K562 (cell line): ENCODE results near the gene ABCC1. TPM values are rescaled to one million over a fixed set of nuclear protein-coding genes. Genes with fewer than 3 reads are reported as not detected.

Experiments used
- ATAC-seq: fragments of 200-7000 bp; cut with Tn5 transposase; 3 replicates; pipeline ENCODE4 v1.9.1; 2020; ENCODE audit warnings: moderate library complexity
- BruUV-seq: library from RNA; stranded (reverse); fragments of 400-500 nt; replicated peaks from 2 replicates; lab custom pipeline; 2021; lab: Mats Ljungman, UMichigan
- CTCF ChIA-PET: fragments of 300-600 bp; formaldehyde crosslinking; extraction: SDS; loops from one replicate; lab custom pipeline; 2021; ENCODE audit warnings: low intra/inter-chr PET ratio; lab: Yijun Ruan, JAX
- POLR2A ChIA-PET: fragments of 300-600, 350-650 bp; sonication (Branson Sonifier 250); formaldehyde crosslinking; extraction: SDS; loops from one replicate; lab custom pipeline; 2021; ENCODE audit warnings: antibody characterized with exemption, inconsistent platforms; lab: Yijun Ruan, JAX
- DNase-seq, 4 experiments: peaks; one replicate each; pipeline versions ENCODE4 v3.0.0 to v3.0.0-alpha.2; 2011 to 2018; ENCODE audit warnings: low spot score in 3 of 4, mixed read lengths in 3 of 4; ENCODE audit errors: extremely low read depth in 1 of 4
- FAIRE-seq: peaks from 2 replicates; lab custom pipeline; 2011; peaks lifted over from hg19 to GRCh38; lab: Jason Lieb, UNC
- H2AFZ ChIP-seq: 2 replicates; pipeline ENCODE4 v1.6.0; 2011; ENCODE audit warnings: low read depth, low read length, control low read depth, inconsistent platforms
- H3K27ac ChIP-seq: fragments of 200-600 bp; 3 replicates; pipeline ENCODE4 v1.8.0; 2011; ENCODE audit warnings: low read depth, mild to moderate bottlenecking, control low read depth, inconsistent platforms, low read length, moderate library complexity, mixed read lengths; ENCODE audit errors: extremely low read depth
- H3K27me3 ChIP-seq, 2 experiments: fragments of 300-600 bp in 1 of 2; 2 replicates in 1 of 2; 3 replicates in 1 of 2; pipeline versions ENCODE4 v1.6.0 to v1.8.0; 2011; ENCODE audit warnings: inconsistent platforms in 2 of 2, low read length in 2 of 2, mild to moderate bottlenecking in 1 of 2, mixed read lengths in 1 of 2, moderate library complexity in 1 of 2; ENCODE audit not compliant: control insufficient read depth in 2 of 2, insufficient read depth in 2 of 2
- H3K36me3 ChIP-seq: fragments of 300-600 bp; 3 replicates; pipeline ENCODE4 v1.8.0; 2011; ENCODE audit warnings: mild to moderate bottlenecking, low read length, inconsistent platforms; ENCODE audit not compliant: control insufficient read depth, insufficient read depth
- H3K4me1 ChIP-seq, 2 experiments: fragments of 200-600 bp in 1 of 2; replicated peaks in 1 of 2; 2 replicates in 1 of 2; 3 replicates in 1 of 2; pipeline versions ENCODE4 v1.5.1 to v1.8.0; 2011; ENCODE audit warnings: inconsistent platforms in 2 of 2, low read length in 2 of 2, mild to moderate bottlenecking in 1 of 2, mixed read lengths in 1 of 2, moderate library complexity in 1 of 2; ENCODE audit not compliant: control insufficient read depth in 2 of 2, insufficient read depth in 2 of 2
- H3K4me2 ChIP-seq: 2 replicates; pipeline ENCODE4 v1.6.1; 2011; ENCODE audit warnings: low read length, control low read depth, inconsistent platforms, mixed read lengths; ENCODE audit not compliant: insufficient read depth
- H3K4me3 ChIP-seq: fragments of 200-600 bp; sonication (generic), shearing (Covaris generic); 2 replicates; pipeline ENCODE4 v1.5.1; 2016; ENCODE audit warnings: control low read depth, inconsistent platforms
- H3K79me2 ChIP-seq: fragments of 200-600 bp; 3 replicates; pipeline ENCODE4 v1.8.0; 2011; ENCODE audit warnings: low read length, inconsistent platforms; ENCODE audit not compliant: control insufficient read depth, insufficient read depth
- H3K9ac ChIP-seq, 2 experiments: 2 replicates each; pipeline versions ENCODE4 v1.6.0 to v1.6.1; 2011; ENCODE audit warnings: low read depth in 2 of 2, low read length in 2 of 2, control low read depth in 1 of 2, inconsistent platforms in 1 of 2, mild to moderate bottlenecking in 1 of 2, mixed read lengths in 1 of 2; ENCODE audit not compliant: insufficient read depth in 1 of 2
- H3K9me1 ChIP-seq: one replicate; pipeline ENCODE4 v1.6.0; 2011; ENCODE audit warnings: inconsistent platforms, mild to moderate bottlenecking, low read length, moderate library complexity; ENCODE audit not compliant: control insufficient read depth, insufficient read depth
- H3K9me3 ChIP-seq: replicated peaks from 2 replicates; pipeline ENCODE4 v1.5.1; 2011; ENCODE audit warnings: low read depth, low read length, inconsistent platforms; ENCODE audit not compliant: control insufficient read depth, insufficient read depth
- H4K20me1 ChIP-seq: replicated peaks from 2 replicates; pipeline ENCODE4 v1.6.1; 2011; ENCODE audit warnings: low read length, inconsistent platforms, mixed read lengths; ENCODE audit not compliant: control insufficient read depth, insufficient read depth
- ATF2 ChIP-seq: sonication (generic); formaldehyde crosslinking; IDR thresholded peaks from 2 replicates; pipeline ENCODE4 v1.8.1; 2022; ENCODE audit warnings: missing genetic modification reagents
- ESRRA ChIP-seq: fragments of 450-650 bp; IDR thresholded peaks from 2 replicates; pipeline ENCODE4 v1.6.1; 2014; ENCODE audit warnings: low read depth, mild to moderate bottlenecking, moderate library complexity, borderline replicate concordance
- MEF2D ChIP-seq: conservative IDR thresholded peaks from 2 replicates; pipeline ENCODE4 v1.6.1; 2016; ENCODE audit warnings: low read depth, missing genetic modification characterization, missing compliant biosample characterization
- SPI1 ChIP-seq: IDR thresholded peaks from 2 replicates; pipeline ENCODE4 v1.6.1; 2011; ENCODE audit warnings: low read depth, low read length, control low read depth, borderline replicate concordance
- WGBS: fragments of 100-300 bp; shearing (Covaris generic); methylation state at CpG from one replicate; pipeline ENCODE4 v1.1.6; 2016; ENCODE audit warnings: low coverage, mixed read lengths; ENCODE audit not compliant: insufficient coverage; ENCODE audit errors: missing lambda C conversion rate; 5-methylcytosine and 5-hydroxymethylcytosine counted together
- in situ Hi-C: fragments of 300-500 bp; cut with MboI; formaldehyde crosslinking; loops from 4 replicates; pipeline ENCODE4 v1.15.0; 2018; ENCODE audit warnings: inconsistent platforms, mixed read lengths
- intact Hi-C: fragments of 100-400 bp; cut with micrococcal nuclease; formaldehyde crosslinking; loops from 2 replicates; pipeline ENCODE4 v1.14.2; 2022
- polyA plus RNA-seq, 8 experiments: library from polyadenylated mRNA; depleted of rRNA in 4 of 8; stranded (reverse) in 5 of 8; unstranded in 3 of 8; fragments of >200 nt; fragmentation: Nextera tagmentation in 2 of 8; fragmentation: Illumina TruSeq in 1 of 8; extraction: Ambion mirVana in 2 of 8; extraction: Trizol in 1 of 8; gene quantifications; 2 replicates each; pipeline versions ENCODE4 v1.2.1 to v1.2.3, GENCODE V29; 2011 to 2014; ENCODE audit warnings: inconsistent platforms in 1 of 8, missing spikeins in 1 of 8
- total RNA-seq, 7 experiments: library from RNA; depleted of rRNA in 6 of 7; stranded (reverse); fragments of >200 nt in 6 of 7; fragmentation: Illumina TruSeq in 2 of 7; extraction: Trizol in 2 of 7; gene quantifications; 2 replicates each; pipeline versions ENCODE4 v1.2.1 to v1.2.3, GENCODE V29; 2011 to 2021; ENCODE audit warnings: low replicate concordance in 1 of 7
- TF ChIP-seq, protein P1 (sequence below): fragments of 250-450 bp; sonication (Bioruptor Pico); IDR thresholded peaks from 2 replicates; pipeline ENCODE4 v1.5.1; 2021; ENCODE audit warnings: mild to moderate bottlenecking

The ABCC1 gene
- total and polyA plus RNA-seq, 9 of the 15 experiments (the other 6 are each of a cell fraction or from before 2014, with no cell fraction given) = 3.9 to 41.6 (median 10.0) TPM

DNA sequence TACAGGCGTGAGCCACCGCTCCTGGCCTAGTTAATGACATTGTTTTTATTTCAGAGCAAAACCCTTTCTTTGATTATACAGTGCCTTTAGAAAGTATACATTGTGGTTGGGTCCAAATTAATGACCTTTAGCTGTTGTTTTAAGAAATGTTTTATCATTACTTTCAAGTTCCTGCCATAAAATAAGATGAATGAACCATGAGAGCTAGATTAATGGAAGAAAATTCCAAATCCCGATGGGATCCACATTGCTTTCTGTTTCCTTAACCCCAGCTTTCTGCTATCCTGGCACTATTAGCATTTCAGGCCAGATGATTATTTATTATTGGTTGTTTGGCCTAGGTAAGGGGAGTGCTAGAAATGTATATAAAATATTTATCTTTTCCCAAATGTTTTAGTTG, 131.7 kb downstream of the ABCC1 start:
- Histone ChIP-seq H3K27me3 (no peaks in the 10 kb centered on the region), H3K79me2 (no peaks in the 10 kb centered on the region), H3K36me3 (peaks cover 81% of the 10 kb centered on the region; the same call in 2 of the 3 replicates), H3K4me2 (no peak overlapping the region), H4K20me1 (no peaks in the 10 kb centered on the region), H3K27ac (no peak overlapping the region), H3K4me1 (peaks cover 0 to 3% of the 10 kb centered on the region in 2 experiments; a peak in 1 of 5 replicates), H3K9me3 (peaks cover 7% of the 10 kb centered on the region), H2AFZ (no peak overlapping the region), H3K9me1 (no peaks in the 10 kb centered on the region), H3K9ac (no peak overlapping the region), H3K4me3 (no peak overlapping the region)
- DNase-seq (no peak), FAIRE-seq (no peak), ATAC-seq (no peak)
- intact Hi-C loops (no loop called here), in situ Hi-C loops (no loop called here)
- POLR2A ChIA-PET = no interaction called here
- no TSS peak for BruUV-seq
- 90% methylated on average over 3 of the region's 3 CpGs for WGBS
- no peak for TF ChIP-seq ESRRA
- TF ChIP-seq, protein P1, sequence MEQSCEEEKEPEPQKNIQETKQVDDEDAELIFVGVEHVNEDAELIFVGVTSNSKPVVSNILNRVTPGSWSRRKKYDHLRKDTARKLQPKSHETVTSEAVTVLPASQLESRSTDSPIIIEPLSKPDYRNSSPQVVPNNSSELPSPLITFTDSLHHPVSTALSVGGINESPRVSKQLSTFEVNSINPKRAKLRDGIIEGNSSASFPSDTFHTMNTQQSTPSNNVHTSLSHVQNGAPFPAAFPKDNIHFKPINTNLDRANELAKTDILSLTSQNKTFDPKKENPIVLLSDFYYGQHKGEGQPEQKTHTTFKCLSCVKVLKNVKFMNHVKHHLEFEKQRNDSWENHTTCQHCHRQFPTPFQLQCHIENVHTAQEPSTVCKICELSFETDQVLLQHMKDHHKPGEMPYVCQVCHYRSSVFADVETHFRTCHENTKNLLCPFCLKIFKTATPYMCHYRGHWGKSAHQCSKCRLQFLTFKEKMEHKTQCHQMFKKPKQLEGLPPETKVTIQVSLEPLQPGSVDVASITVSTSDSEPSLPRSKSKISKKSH (CRISPR knock-in tag) = no peak
- no peak for TF ChIP-seq SPI1
- no peak for TF ChIP-seq ATF2 (CRISPR knock-in tag)
- TF ChIP-seq MEF2D (tag) = no peak
- CTCF ChIA-PET = no interaction called here
